ENCODE measurements around the gene SPIN1. TPM values are rescaled to one million over a fixed set of nuclear protein-coding genes. Genes with fewer than 3 reads are reported as not detected.

The SPIN1 gene
- total RNA-seq, 2 donors from 2014 or later: 21.8 to 42.8 TPM

GRCh38 chr9:88451160-88451559 is 62.9 kb downstream of the SPIN1 start:
- TF ChIP-seq CTCF (IDR thresholded peaks at IDR 0.05) (no peak), POLR2A (IDR thresholded peaks at IDR 0.05) (no peak)
- 91 to 92% methylated on average over 5 of the region's 5 CpGs for WGBS, 2 donors
- H3K27me3 ChIP-seq: no peaks in the 10 kb centered on the region
- intact Hi-C loops (cut with DNase I): no loop called here
- H3K36me3 ChIP-seq (replicated peaks in 1 of 2; ENCODE audit: insufficient read depth in 1 of 2, low read depth in 2 of 2): peaks cover 0 to 1% of the 10 kb centered on the region in 2 donors
- H3K4me1 ChIP-seq: peaks cover 21% of the 10 kb centered on the region
- H3K4me3 ChIP-seq: no peak overlapping the region
- H3K9me3 ChIP-seq: no peaks in the 10 kb centered on the region
- no peak overlapping the region for H3K27ac ChIP-seq
- ATAC-seq: no peak
- no peak for DNase-seq

GRCh38 chr9:88458716-88459465 is 70.6 kb downstream of the SPIN1 start:
- Histone ChIP-seq H3K27me3 (no peaks in the 10 kb centered on the region), H3K4me3 (no peak overlapping the region), H3K9me3 (no peaks in the 10 kb centered on the region), H3K27ac (no peak overlapping the region), H3K4me1 (peaks cover 3% of the 10 kb centered on the region), H3K36me3 (replicated peaks in 1 of 2; ENCODE audit: insufficient read depth in 1 of 2, low read depth in 2 of 2) (no peaks in the 10 kb centered on the region)
- 78 to 90% methylated on average over 5 of the region's 5 CpGs for WGBS, 2 donors
- ATAC-seq: no peak
- intact Hi-C loops (cut with DNase I): no loop called here
- TF ChIP-seq CTCF (IDR thresholded peaks at IDR 0.05) (no peak), POLR2A (IDR thresholded peaks at IDR 0.05) (no peak)
- DNase-seq: no peak

GRCh38 chr9:88460587-88461332 is 72.5 kb downstream of the SPIN1 start:
- no peak for TF ChIP-seq CTCF (IDR thresholded peaks at IDR 0.05)
- no peak for TF ChIP-seq POLR2A (IDR thresholded peaks at IDR 0.05)
- ATAC-seq: no peak
- 79 to 87% methylated on average over 3 of the region's 3 CpGs for WGBS, 2 donors
- Histone ChIP-seq H3K27ac (no peak overlapping the region), H3K4me3 (no peak overlapping the region), H3K4me1 (peaks cover 3% of the 10 kb centered on the region), H3K36me3 (replicated peaks in 1 of 2; ENCODE audit: insufficient read depth in 1 of 2, low read depth in 2 of 2) (no peaks in the 10 kb centered on the region), H3K27me3 (no peaks in the 10 kb centered on the region), H3K9me3 (no peaks in the 10 kb centered on the region)
- intact Hi-C loops (cut with DNase I): no loop called here
- DNase-seq: no peak

- no peak for ATAC-seq
- Histone ChIP-seq H3K9me3 (no peaks in the 10 kb centered on the region), H3K36me3 (replicated peaks in 1 of 2; ENCODE audit: insufficient read depth in 1 of 2, low read depth in 2 of 2) (no peaks in the 10 kb centered on the region), H3K4me3 (no peak overlapping the region), H3K27me3 (no peaks in the 10 kb centered on the region), H3K4me1 (peaks cover 3% of the 10 kb centered on the region), H3K27ac (no peak overlapping the region)
- intact Hi-C loops (cut with DNase I): no loop called here
- 94 to 97% methylated on average over 6 of the region's 6 CpGs for WGBS, 2 donors
- no peak for TF ChIP-seq CTCF (IDR thresholded peaks at IDR 0.05)
- DNase-seq: no peak
Observed at GRCh38 chr9:88462191-88462590, 73.9 kb downstream of the SPIN1 start.
